ENCODE data around the gene OCSTAMP.

DNA sequence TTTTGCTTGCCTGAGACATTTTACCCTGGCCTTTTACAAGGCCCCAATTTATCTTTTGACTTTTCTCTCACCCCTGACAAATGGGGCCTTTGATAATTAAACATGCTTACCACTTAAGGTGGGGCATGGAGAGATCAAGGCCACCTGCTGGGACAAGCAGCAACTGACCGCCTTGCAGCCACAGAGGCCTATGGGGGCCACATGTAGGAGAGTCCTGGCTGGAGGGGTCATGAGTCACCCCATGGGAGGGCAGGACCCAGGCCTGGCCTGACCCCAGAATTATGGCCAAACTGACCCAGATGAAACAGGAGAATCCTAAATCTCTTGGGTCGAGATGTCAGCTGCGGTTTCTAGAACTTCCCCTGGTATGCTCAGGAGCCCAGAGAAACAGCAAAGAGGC lies 8.5 kb upstream of the OCSTAMP start:
- TF ChIP-seq, protein P1, sequence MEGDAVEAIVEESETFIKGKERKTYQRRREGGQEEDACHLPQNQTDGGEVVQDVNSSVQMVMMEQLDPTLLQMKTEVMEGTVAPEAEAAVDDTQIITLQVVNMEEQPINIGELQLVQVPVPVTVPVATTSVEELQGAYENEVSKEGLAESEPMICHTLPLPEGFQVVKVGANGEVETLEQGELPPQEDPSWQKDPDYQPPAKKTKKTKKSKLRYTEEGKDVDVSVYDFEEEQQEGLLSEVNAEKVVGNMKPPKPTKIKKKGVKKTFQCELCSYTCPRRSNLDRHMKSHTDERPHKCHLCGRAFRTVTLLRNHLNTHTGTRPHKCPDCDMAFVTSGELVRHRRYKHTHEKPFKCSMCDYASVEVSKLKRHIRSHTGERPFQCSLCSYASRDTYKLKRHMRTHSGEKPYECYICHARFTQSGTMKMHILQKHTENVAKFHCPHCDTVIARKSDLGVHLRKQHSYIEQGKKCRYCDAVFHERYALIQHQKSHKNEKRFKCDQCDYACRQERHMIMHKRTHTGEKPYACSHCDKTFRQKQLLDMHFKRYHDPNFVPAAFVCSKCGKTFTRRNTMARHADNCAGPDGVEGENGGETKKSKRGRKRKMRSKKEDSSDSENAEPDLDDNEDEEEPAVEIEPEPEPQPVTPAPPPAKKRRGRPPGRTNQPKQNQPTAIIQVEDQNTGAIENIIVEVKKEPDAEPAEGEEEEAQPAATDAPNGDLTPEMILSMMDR (IDR thresholded peaks at IDR 0.05): no peak
- TF ChIP-seq POLR2A (IDR thresholded peaks at IDR 0.05): no peak

Measured in thyroid gland (tissue), 4 donors.